Islet of Langerhans (tissue), 1 donor: ENCODE data around the gene TTC1.

ENCODE experiments used
- FAIRE-seq: peaks from one replicate; lab custom pipeline; 2011; peaks lifted over from hg19 to GRCh38; lab: Jason Lieb, UNC

TTC1 gene

DNA sequence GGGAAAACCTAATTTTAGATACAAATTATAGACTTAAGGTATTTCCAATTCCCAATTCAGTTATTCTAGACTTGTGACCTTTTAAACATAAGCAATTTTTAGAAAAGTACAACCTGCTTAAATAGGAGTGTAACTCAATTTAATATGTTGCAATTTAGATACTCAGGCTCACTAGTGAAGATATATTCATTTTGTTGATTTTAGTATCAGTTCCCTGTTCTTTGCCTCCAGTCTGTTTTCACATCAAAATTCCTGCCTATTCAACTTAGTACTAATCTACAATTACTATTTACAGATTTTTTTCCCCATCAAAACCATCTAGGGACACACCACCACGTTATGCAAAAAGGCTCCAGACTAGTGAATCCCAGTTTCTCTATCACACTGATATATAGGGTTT is 79.9 kb downstream of the TTC1 start:
- peak; percentile 41 for FAIRE-seq

DNA sequence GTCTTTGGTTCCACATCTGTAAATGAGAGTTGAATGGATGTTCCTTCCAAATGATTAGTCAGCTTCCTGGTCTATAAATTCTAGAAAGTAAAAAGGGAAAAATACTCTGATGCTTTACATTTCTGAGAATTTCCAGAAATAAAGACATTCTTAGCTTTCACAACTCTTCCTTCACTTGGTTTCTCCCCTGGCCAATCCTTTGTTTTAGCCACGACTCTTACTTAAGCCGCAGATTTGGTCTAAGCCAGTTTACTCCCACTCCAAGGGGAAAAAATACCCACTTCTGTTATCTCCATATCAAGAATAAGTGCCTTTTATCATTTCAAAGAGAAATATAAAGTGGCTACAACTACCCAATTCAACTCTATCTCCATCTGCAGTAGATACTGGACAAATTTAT is 80.6 kb downstream of the TTC1 start:
- FAIRE-seq = no peak

DNA sequence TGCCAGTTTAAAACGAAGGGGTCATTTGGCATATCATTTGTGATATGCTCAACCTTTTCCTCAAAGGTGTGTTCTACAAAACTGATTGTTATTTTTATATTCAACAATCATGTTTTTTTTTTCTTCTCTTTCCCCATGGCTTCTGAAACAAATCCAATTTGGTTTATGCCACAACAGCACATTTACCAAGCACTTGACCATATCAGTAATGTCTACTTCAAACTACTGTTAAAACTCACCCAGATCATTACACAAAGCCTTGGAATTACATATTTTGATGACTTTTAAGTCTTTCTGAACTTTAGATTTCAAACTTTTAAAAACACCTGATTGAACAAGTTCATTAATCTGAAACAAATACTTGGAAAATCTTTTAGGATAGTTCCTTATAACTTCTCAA is 81.1 kb downstream of the TTC1 start:
- FAIRE-seq = no peak

DNA sequence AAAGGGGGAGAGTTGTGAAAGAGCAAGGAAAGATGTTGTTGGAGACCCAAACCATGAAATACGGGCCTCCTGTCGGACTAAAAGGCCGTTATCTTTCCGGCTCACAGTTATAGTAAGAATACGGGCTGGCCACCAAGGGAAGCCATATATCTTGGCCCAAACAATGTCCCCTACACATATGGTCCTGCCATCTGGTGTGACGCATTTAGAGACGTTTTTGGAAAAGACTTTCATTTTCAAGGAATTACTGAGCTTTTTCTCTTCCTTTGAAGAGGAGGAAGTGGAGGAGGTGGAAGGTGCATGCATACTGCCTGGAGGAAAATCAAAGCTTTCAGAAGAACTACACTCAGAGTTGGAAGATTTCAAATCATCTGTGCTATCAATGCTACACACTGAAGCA is 83.6 kb downstream of the TTC1 start:
- no peak for FAIRE-seq

DNA sequence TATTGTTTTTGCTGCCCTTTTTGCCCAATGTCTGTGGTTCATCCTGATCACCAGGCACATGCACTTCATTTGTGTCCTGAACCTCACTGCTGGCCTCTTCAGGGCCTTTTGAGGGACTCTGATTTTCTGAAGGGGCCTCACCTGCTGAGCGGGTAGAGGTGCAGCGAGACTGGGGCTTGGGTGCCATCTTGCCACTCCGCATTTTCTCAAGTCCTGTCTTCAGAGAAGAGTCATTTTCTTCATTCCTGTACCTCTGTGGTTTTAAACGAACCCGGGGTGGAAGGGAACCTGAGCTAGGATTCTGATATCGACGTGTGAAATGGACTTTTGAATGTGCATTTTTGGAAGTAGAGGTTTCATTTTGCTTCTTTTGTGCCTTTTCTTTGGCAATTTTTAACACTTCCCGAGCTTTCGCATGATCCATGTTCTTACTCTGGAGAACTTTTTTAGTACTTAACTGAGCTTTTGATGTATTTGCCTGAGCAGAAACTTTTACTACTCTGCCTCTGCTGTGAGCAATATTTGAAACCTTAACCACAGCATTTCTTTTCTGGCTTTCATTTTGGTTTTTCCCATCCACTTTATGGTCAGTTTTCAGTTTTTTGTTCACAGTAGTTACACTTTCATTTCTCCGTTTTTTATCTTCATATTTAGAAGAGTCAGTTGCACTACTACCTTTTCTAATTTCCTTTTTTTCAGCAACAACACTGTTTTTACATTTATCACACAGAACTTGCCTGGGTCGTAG is 84.2 kb downstream of the TTC1 start:
- no peak for FAIRE-seq

DNA sequence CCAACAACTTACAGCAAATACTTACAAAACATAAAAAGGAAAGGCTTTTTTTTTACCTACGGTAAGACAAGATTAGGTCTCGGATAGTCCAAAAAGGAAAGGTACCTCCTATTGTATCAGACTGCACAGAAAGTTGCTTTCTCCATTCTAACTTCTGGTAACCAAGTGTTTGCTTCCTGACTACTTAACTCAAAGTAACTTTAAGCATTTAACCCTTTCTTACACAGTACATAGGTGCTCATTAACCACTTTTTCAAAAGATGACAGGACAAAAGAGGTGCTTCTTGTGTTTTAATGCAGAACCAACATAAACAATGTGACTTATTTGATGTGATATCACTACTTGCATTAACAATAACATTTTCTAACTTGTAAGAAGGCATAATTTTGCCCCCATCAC is 87.2 kb downstream of the TTC1 start:
- FAIRE-seq = no peak

DNA sequence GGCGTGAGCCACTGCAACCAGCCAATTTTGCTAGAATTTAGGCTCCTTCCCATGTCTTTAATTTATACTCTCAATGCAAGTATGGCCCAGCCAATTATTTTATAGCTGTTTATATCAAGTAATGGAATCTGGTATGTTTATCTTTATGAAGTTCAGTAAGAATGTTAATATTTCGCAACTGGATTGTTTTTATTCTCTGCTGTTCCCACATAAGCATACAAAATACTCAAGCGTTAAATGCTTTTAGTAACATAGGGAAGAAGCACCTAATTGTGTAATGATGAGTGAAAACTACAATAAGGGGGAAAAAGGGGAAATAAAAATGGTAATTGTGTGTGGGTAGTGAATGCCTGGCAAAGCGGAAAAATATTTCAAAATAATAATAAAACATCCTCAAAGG is 89.1 kb downstream of the TTC1 start:
- no peak for FAIRE-seq

DNA sequence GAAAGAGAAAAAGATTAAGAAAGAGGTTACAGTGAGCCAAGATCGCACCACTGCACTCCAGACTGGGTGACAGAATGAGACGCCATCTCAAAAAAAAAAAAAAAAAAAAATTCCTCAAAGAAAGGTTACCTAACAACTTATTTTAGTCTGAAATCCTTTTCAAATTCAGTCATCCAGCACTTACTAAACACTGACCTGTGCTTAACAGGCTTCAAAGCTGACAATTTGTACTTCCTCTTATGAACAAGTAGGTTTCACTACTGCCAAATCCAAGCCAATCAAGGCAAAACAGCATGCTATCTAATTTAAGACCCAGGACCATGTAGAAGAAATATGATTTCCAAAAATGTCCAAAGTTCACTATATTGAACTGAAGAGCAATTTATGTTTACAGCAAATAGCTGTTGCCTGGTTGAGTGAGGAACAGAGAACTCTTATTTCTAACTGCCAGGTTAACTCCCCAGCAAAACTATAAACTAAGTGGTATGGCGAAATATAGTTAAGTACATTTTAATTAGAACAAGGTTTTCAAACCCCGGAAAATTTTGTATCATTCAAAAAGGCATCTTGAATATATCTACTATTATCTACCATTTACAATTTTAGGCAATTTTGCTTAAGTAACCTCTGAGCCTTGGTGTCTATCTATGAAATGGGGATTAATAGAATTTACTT is 96.9 kb downstream of the TTC1 start:
- FAIRE-seq = no peak

DNA sequence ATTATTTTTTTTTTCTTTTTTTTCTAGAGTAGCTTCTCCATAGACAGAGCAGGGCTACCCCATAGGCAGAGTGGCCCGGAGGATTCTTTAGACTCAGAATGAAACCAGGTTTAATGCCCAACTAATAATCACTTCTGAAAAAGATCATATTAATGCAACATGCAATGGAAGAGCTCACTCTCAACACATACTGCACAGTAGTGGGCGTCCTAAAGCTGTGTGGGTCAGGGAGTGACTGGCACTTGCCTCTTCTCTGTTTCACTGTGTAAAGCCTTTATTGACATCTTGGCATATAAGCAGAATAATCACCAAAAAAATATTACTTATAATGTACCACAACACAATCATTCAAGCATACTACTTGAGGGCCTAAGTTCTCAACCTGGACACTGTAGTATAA is 99.2 kb downstream of the TTC1 start:
- no peak for FAIRE-seq
